Panc1 (cell line): Measurements from ENCODE around the gene TRIM3. TPM values are rescaled to one million over a fixed set of nuclear protein-coding genes. Genes with fewer than 3 reads are reported as not detected.
A peak's percentile ranks its signal among the peaks of the same experiment; 100 is the strongest.

ENCODE experiments used
- ATAC-seq: fragments of 200-7000 bp; cut with Tn5 transposase; 2 replicates; pipeline ENCODE4 v1.9.1; 2020; ENCODE audit warnings: mild to moderate bottlenecking, moderate library complexity
- BruUV-seq: library from RNA; stranded (reverse); fragments of 400-500 nt; replicated peaks from 2 replicates; lab custom pipeline; 2021; lab: Mats Ljungman, UMichigan
- CTCF ChIA-PET: fragments of 300-600 bp; sonication (Branson Sonifier 250); formaldehyde crosslinking; loops from one replicate; lab custom pipeline; 2022; ENCODE audit warnings: antibody characterized with exemption; lab: Charles Lee
- POLR2A ChIA-PET: fragments of 300-600 bp; sonication (Branson Sonifier 250); formaldehyde crosslinking; loops from one replicate; lab custom pipeline; 2022; ENCODE audit warnings: antibody characterized with exemption; lab: Charles Lee
- DNase-seq: peaks from one replicate; pipeline ENCODE4 v3.0.0-alpha.2; 2010; ENCODE audit warnings: low read depth, low spot score
- H3K27ac ChIP-seq: 2 replicates; pipeline ENCODE4 v1.5.1; 2011; ENCODE audit warnings: mild to moderate bottlenecking, low read length, inconsistent platforms
- H3K27me3 ChIP-seq: fragments of 200-500 bp; sonication (Bioruptor generic); 2 replicates; pipeline ENCODE4 v1.6.0; 2014; ENCODE audit warnings: low read length, inconsistent platforms; ENCODE audit not compliant: control insufficient read depth, insufficient read depth
- H3K36me3 ChIP-seq: fragments of 200-500 bp; sonication (Bioruptor generic); 2 replicates; pipeline ENCODE4 v1.5.1; 2014; ENCODE audit warnings: inconsistent platforms, mild to moderate bottlenecking, low read length, moderate library complexity; ENCODE audit not compliant: control insufficient read depth, insufficient read depth
- H3K4me1 ChIP-seq: 2 replicates; pipeline ENCODE4 v1.5.1; 2011; ENCODE audit warnings: inconsistent platforms, mild to moderate bottlenecking, low read length, moderate library complexity; ENCODE audit not compliant: control insufficient read depth, insufficient read depth
- H3K4me3 ChIP-seq, 2 experiments: 2 replicates each; pipeline ENCODE4 v1.5.1; 2011 to 2012; ENCODE audit warnings: low read depth in 2 of 2, low read length in 2 of 2, mild to moderate bottlenecking in 2 of 2, inconsistent platforms in 1 of 2, moderate library complexity in 1 of 2
- H3K9me3 ChIP-seq: fragments of 200-500 bp; sonication (Bioruptor generic); 2 replicates; pipeline ENCODE4 v1.5.1; 2014; ENCODE audit warnings: low read depth, mild to moderate bottlenecking, inconsistent platforms, low read length, moderate library complexity; ENCODE audit not compliant: control insufficient read depth, insufficient read depth
- CTCF ChIP-seq: fragments of 450-650 bp; IDR thresholded peaks from 2 replicates; pipeline ENCODE4 v1.5.1; 2017; ENCODE audit warnings: mild to moderate bottlenecking
- POLR2AphosphoS5 ChIP-seq: IDR thresholded peaks from 2 replicates; pipeline ENCODE4 v1.6.1; 2012; ENCODE audit warnings: mild to moderate bottlenecking, low read depth, low read length, moderate library complexity
- REST ChIP-seq, 2 experiments: IDR thresholded peaks; 2 replicates each; pipeline ENCODE4 v1.6.1; 2011 to 2012; ENCODE audit warnings: low read depth in 2 of 2, control low read depth in 1 of 2, low read length in 1 of 2, mild to moderate bottlenecking in 1 of 2, moderate library complexity in 1 of 2; ENCODE audit not compliant: insufficient read depth in 1 of 2
- SIN3A ChIP-seq: IDR thresholded peaks from 2 replicates; pipeline ENCODE4 v1.6.1; 2012; ENCODE audit warnings: low read depth, mild to moderate bottlenecking, low read length, moderate library complexity, borderline replicate concordance; ENCODE audit not compliant: insufficient read depth
- TCF7L2 ChIP-seq: IDR thresholded peaks from 2 replicates; pipeline ENCODE4 v1.6.1; 2011; ENCODE audit warnings: mild to moderate bottlenecking, low read depth, low read length, inconsistent platforms
- in situ Hi-C: cut with HindIII; loops from 2 replicates; pipeline ENCODE4 v1.10.0; 2016; ENCODE audit warnings: low sequenced_read_pairs, low pct_unique_long_range_greater_than_20kb
- intact Hi-C: fragments of 100-400 bp; cut with micrococcal nuclease; formaldehyde crosslinking; loops from one replicate; pipeline ENCODE4 v1.10.0; 2022; ENCODE audit not compliant: unreplicated experiment
- total RNA-seq: library from RNA; stranded (reverse); gene quantifications from one replicate; pipeline ENCODE4 v1.2.1, GENCODE V29; 2021; ENCODE audit not compliant: unreplicated experiment

TRIM3 gene
- total RNA-seq, 1 experiment from 2014 or later, result 35.4 TPM

GRCh38 chr11:6474806-6475500 is 1.2 kb upstream of the TRIM3 start:
- intact Hi-C loops (no loop called here), in situ Hi-C loops (no loop called here)
- ChIA-PET POLR2A (interaction anchor here (0.6 to 1.1 kb wide), 2 partner anchors 96 to 155 kb away, joined by 4 to 7 read pairs; partner anchors contain the start of gene CAVIN3), CTCF (interaction anchor here (0.9 to 2.5 kb wide), 2 partner anchors 76 to 96 kb away, joined by 5 to 10 read pairs; no protein-coding TSS in a partner anchor)
- TF ChIP-seq CTCF (no peak), SIN3A (0 out of 2 replicates have a peak, but pooled peaks have one; percentile 25), POLR2AphosphoS5 (peak; percentile 75; the same call in 1 of the 2 replicates)
- peak; percentile 25 for DNase-seq
- ATAC-seq, result no peak
- no peaks in the 10 kb centered on the region for H3K27me3 ChIP-seq
- no peaks in the 10 kb centered on the region for H3K9me3 ChIP-seq
- no TSS peak for BruUV-seq
- H3K4me3 ChIP-seq, result peak overlapping the region; percentile 60 to 84; a peak in 2 of 4 replicates
- H3K4me1 ChIP-seq, result peaks cover 26% of the 10 kb centered on the region
- no peaks in the 10 kb centered on the region for H3K36me3 ChIP-seq
- H3K27ac ChIP-seq, result peak overlapping the region; percentile 91

DNA sequence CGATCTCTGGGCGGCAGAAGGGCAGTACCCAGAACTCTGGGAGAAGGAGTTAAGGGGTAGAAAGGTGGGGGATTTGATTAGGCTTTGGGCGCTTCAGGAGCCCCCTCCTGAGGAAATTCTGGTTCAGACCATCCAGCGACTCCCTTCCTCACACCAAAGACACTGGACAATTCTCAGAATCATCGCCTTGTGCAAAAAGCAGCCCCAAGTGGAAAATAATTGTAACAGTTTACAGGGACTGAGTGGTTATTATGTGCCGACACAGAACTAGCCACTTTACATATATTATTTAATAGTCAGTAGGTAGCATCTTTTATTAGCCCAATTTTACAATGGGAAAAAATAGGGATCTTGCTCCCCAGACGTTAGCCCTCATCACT is 662 bp upstream of the TRIM3 start:
- no peaks in the 10 kb centered on the region for H3K36me3 ChIP-seq
- in situ Hi-C loops, result no loop called here
- no peaks in the 10 kb centered on the region for H3K27me3 ChIP-seq
- H3K4me3 ChIP-seq, result peak overlapping the region; percentile 60 to 84
- H3K27ac ChIP-seq, result peak overlapping the region; percentile 91
- DNase-seq, result no peak
- no peaks in the 10 kb centered on the region for H3K9me3 ChIP-seq
- BruUV-seq, result no TSS peak
- peaks cover 23% of the 10 kb centered on the region for H3K4me1 ChIP-seq
- TF ChIP-seq POLR2AphosphoS5, result no peak; the same call in 1 of the 2 replicates
- ChIA-PET POLR2A (no interaction called here), CTCF (interaction anchor here (0.7 to 2.5 kb wide), 3 partner anchors 38 to 144 kb away, joined by 4 to 10 read pairs (median 5); no protein-coding TSS in a partner anchor)
- intact Hi-C loops, result no loop called here
- ATAC-seq, result no peak

DNA sequence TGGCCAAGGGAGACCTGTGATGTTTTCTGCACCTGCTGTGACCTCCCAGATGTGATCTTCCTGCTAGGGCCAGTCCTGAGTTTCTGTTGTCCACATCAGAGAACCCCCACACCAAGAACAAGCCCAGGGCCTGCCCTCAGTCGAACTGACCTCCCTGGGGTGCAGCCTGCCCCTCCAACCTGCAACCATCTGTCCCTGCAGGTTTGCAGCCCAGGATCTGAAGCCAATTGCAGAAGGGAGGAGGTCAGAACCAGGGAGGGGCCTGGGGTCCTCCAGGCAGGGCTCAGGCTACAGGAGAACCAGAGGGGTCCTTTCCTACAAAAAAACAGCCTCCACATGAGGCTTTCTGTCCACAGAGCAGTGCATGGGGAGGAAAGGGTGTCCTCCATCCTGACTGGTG is 807 bp downstream of the TRIM3 start:
- CTCF ChIA-PET, result interaction anchor here (0.8 kb wide), 1 partner anchor 58 kb away, joined by 4 read pairs; no protein-coding TSS in a partner anchor
- ATAC-seq, result no peak
- no peaks in the 10 kb centered on the region for H3K27me3 ChIP-seq
- TF ChIP-seq POLR2AphosphoS5, result no peak
- TF ChIP-seq CTCF, result no peak
- TF ChIP-seq TCF7L2, result no peak
- no peak for TF ChIP-seq REST (IDR thresholded peaks at IDR 0.05; ENCODE audit: insufficient read depth in 1 of 2, low read depth in 2 of 2, low read length in 1 of 2)
- TF ChIP-seq SIN3A, result no peak
- no TSS peak for BruUV-seq
- H3K4me3 ChIP-seq, result peak overlapping the region; percentile 77 to 93
- in situ Hi-C loops, result no loop called here
- intact Hi-C loops, result no loop called here
- no peaks in the 10 kb centered on the region for H3K9me3 ChIP-seq
- POLR2A ChIA-PET, result no interaction called here
- peaks cover 23% of the 10 kb centered on the region for H3K4me1 ChIP-seq
- 0 out of 2 replicates have a peak overlapping the region, but pooled peaks have one; percentile 23 for H3K27ac ChIP-seq
- H3K36me3 ChIP-seq, result no peaks in the 10 kb centered on the region
- DNase-seq, result no peak
